Measurements from ENCODE around the gene CDC42BPB. TPM values are rescaled to one million over a fixed set of nuclear protein-coding genes. Genes with fewer than 3 reads are reported as not detected.
A peak's percentile ranks its signal among the peaks of the same experiment; 100 is the strongest.

The CDC42BPB gene
- total RNA-seq, 1 donor, result 118 TPM

- Histone ChIP-seq H2AFZ (ENCODE audit: low read length) (no peak overlapping the region), H3K27me3 (ENCODE audit: insufficient read depth, low read length) (no peaks in the 10 kb centered on the region), H3K79me2 (ENCODE audit: insufficient read depth, low read length) (no peaks in the 10 kb centered on the region), H3K4me1 (ENCODE audit: insufficient read depth, low read length) (no peaks in the 10 kb centered on the region), H3K36me3 (ENCODE audit: insufficient read depth, low read length) (peaks cover 83% of the 10 kb centered on the region), H3K9me3 (ENCODE audit: low read depth, low read length) (no peaks in the 10 kb centered on the region), H3K27ac (ENCODE audit: low read depth, low read length) (no peak overlapping the region), H3K4me2 (ENCODE audit: insufficient read depth, low read length) (no peak overlapping the region), H3K4me3 (ENCODE audit: insufficient read depth, low read length) (no peak overlapping the region), H4K20me1 (ENCODE audit: insufficient read depth, low read length) (no peaks in the 10 kb centered on the region)
- TF ChIP-seq CTCF (IDR thresholded peaks at IDR 0.05; ENCODE audit: extremely low read depth, low read depth, low read length), result no peak
- peak; percentile 9 for DNase-seq (ENCODE audit: insufficient read length, low spot score, missing footprints)
Measured at GRCh38 chr14:102958461-102958860, 98.9 kb downstream of the CDC42BPB start.

GRCh38 chr14:102957222-102957621 lies 100.1 kb downstream of the CDC42BPB start:
- Histone ChIP-seq H3K79me2 (ENCODE audit: insufficient read depth, low read length) (no peaks in the 10 kb centered on the region), H3K4me2 (ENCODE audit: insufficient read depth, low read length) (no peak overlapping the region), H3K36me3 (ENCODE audit: insufficient read depth, low read length) (peaks cover 82% of the 10 kb centered on the region), H3K4me1 (ENCODE audit: insufficient read depth, low read length) (no peaks in the 10 kb centered on the region), H4K20me1 (ENCODE audit: insufficient read depth, low read length) (no peaks in the 10 kb centered on the region), H3K4me3 (ENCODE audit: insufficient read depth, low read length) (no peak overlapping the region), H2AFZ (ENCODE audit: low read length) (no peak overlapping the region), H3K27me3 (ENCODE audit: insufficient read depth, low read length) (no peaks in the 10 kb centered on the region), H3K9me3 (ENCODE audit: low read depth, low read length) (no peaks in the 10 kb centered on the region), H3K27ac (ENCODE audit: low read depth, low read length) (no peak overlapping the region)
- no peak for TF ChIP-seq CTCF (IDR thresholded peaks at IDR 0.05; ENCODE audit: extremely low read depth, low read depth, low read length)
- DNase-seq (ENCODE audit: insufficient read length, low spot score, missing footprints), result peak; percentile 86

- Histone ChIP-seq H4K20me1 (ENCODE audit: insufficient read depth, low read length) (peaks cover 3% of the 10 kb centered on the region), H3K9me3 (ENCODE audit: low read depth, low read length) (no peaks in the 10 kb centered on the region), H3K4me3 (ENCODE audit: insufficient read depth, low read length) (no peak overlapping the region), H3K79me2 (ENCODE audit: insufficient read depth, low read length) (no peaks in the 10 kb centered on the region), H3K4me1 (ENCODE audit: insufficient read depth, low read length) (no peaks in the 10 kb centered on the region), H2AFZ (ENCODE audit: low read length) (no peak overlapping the region), H3K36me3 (ENCODE audit: insufficient read depth, low read length) (peaks cover 86% of the 10 kb centered on the region), H3K4me2 (ENCODE audit: insufficient read depth, low read length) (no peak overlapping the region), H3K27ac (ENCODE audit: low read depth, low read length) (no peak overlapping the region), H3K27me3 (ENCODE audit: insufficient read depth, low read length) (no peaks in the 10 kb centered on the region)
- DNase-seq (ENCODE audit: insufficient read length, low spot score, missing footprints), result peak; percentile 5
- no peak for TF ChIP-seq CTCF (IDR thresholded peaks at IDR 0.05; ENCODE audit: extremely low read depth, low read depth, low read length)
Measured at GRCh38 chr14:102955636-102956408, 101.5 kb downstream of the CDC42BPB start.

- Histone ChIP-seq H3K79me2 (ENCODE audit: insufficient read depth, low read length) (no peaks in the 10 kb centered on the region), H3K27ac (ENCODE audit: low read depth, low read length) (no peak overlapping the region), H4K20me1 (ENCODE audit: insufficient read depth, low read length) (peaks cover 13% of the 10 kb centered on the region), H3K9me3 (ENCODE audit: low read depth, low read length) (no peaks in the 10 kb centered on the region), H3K36me3 (ENCODE audit: insufficient read depth, low read length) (peaks cover 85% of the 10 kb centered on the region), H3K27me3 (ENCODE audit: insufficient read depth, low read length) (no peaks in the 10 kb centered on the region), H3K4me1 (ENCODE audit: insufficient read depth, low read length) (no peaks in the 10 kb centered on the region), H2AFZ (ENCODE audit: low read length) (no peak overlapping the region), H3K4me3 (ENCODE audit: insufficient read depth, low read length) (no peak overlapping the region), H3K4me2 (ENCODE audit: insufficient read depth, low read length) (no peak overlapping the region)
- DNase-seq (ENCODE audit: insufficient read length, low spot score, missing footprints), result peak; percentile 27
- TF ChIP-seq CTCF (IDR thresholded peaks at IDR 0.05; ENCODE audit: extremely low read depth, low read depth, low read length), result no peak
Measured at GRCh38 chr14:102954081-102954789, 103.1 kb downstream of the CDC42BPB start.
